ENCODE measurements around the gene TSPAN6.
A peak's percentile ranks its signal among the peaks of the same experiment; 100 is the strongest.

Gene TSPAN6, protein sequence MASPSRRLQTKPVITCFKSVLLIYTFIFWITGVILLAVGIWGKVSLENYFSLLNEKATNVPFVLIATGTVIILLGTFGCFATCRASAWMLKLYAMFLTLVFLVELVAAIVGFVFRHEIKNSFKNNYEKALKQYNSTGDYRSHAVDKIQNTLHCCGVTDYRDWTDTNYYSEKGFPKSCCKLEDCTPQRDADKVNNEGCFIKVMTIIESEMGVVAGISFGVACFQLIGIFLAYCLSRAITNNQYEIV

DNA sequence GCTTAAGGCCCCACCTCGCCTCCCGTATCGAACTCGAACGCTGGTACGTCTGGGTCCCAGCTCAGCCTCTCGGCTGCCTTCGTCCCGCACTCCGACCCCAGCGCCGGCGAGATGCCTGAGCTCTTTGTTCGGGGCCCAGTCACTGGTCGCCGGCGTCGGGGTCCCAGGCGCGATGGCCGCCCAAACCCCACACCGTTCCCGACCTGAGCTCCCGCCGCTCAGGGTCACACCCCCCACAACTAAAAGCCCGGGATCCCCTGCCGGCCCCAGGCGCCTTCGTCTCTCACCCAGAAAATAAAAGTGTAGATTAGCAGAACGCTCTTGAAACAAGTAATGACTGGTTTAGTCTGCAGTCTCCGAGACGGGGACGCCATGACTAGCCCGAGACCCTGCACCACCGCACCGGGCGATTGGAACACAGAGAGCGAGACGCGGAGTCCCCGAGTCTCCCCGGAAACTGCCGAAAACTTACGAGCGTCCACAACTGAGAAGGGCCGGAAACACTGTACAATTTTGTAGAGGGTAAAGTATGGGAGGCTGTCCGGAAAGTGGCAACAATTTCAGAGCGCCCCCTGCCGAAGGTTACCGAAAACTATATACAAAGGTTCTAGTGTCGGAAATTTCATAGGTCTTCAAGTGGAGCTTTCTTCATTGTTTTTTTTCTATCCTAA, at the start of gene TSPAN6:
Gene TSPAN6, minus strand, starts transcription at position 486 of the 671 bp plus-strand sequence. Its CDS starts 112 bp downstream, at position 374.
- peak; percentile 39 to 62 for DNase-seq (ENCODE audit: low read depth in 1 of 2, low spot score in 1 of 2)

DNA sequence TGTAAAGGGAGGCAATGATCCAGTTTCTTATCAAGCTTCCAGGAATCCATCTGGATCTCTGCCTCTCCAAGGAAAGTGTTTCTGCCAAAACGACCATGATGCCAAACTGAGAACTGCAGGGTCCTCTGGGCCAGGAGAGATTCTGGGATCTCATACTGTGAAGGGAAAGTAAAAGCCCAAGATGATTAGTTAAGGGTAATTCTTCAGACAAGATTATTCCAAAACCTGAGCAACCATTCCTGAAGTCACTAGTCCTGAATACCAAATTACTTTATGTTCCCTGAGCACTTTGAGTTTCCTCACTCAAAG, 49.3 kb upstream of the TSPAN6 start:
- DNase-seq (ENCODE audit: low read depth in 1 of 2, low spot score in 1 of 2) = no peak

DNA sequence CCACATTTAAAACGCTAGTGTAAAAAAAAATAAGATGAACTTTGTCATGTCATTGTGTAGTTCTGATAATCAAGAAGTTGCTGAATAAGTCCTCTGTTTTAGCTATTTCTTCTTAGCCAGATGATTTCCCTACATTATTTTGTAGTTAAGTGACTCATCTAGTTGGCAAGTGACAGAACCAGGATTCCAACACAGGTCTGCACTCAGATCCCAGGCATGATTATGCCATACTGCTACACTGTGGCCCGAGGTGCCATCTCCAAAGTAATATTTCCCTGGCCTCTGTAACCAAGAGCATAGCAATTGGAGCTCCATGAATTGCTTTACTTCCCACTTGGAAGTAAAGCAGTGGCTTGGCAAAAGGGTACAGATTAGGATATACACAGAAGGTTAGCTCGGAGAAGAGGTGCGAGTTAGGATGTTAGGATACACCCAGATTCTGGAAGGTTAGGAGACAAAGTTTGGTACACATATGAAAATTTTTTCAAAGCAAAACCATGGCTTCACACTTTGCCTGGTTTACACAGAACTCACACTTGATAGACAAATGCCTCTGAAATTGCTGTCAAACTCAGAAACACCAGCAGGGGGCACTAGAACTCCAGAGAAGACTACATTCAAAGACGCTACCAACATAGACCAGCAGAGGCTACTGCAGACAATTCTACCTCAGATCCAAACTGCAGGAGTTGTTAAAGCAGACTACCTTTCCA, 48.8 kb upstream of the TSPAN6 start:
- DNase-seq (ENCODE audit: low read depth in 1 of 2, low spot score in 1 of 2) = peak in 1 of 2 donors; percentile 20

DNA sequence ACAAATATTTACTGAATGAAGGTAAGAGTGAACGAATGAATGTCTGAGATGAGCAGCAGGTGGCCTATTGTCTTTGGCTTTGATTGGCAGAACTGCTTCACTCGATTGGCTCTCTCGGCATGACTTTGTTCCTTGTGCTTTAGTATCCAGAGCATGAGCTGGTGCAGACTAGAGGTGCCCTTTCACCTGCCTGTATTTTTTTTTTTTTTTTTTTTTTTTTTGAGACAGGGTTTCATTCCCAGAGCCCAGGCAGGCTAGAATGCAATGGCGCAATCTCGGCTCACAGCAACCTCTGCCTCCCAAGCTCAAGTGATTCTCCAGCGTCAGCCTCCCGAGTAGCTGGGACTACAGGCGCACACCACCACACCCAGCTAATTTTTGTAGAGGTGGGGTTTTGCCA, 46.3 kb upstream of the TSPAN6 start:
- no peak for DNase-seq (ENCODE audit: low read depth in 1 of 2, low spot score in 1 of 2)

DNA sequence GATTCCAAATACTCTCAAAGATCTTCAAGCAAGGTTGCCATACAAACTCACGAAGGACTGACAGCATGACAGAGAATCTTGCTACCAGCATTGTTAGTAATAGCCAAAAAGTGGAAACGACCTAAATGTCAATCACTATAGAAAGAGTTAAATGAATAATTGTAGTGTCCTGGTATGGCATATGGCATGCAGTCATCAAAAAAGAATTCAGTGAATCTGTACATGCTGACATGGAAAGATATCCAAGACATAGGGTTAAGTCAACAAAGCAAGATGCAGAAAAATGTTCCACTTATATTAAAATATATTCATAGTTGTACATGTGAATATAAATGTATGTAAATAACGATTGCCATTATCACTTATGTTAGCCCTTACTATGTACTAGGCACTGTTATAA, 45.0 kb upstream of the TSPAN6 start:
- no peak for DNase-seq (ENCODE audit: low read depth in 1 of 2, low spot score in 1 of 2)

DNA sequence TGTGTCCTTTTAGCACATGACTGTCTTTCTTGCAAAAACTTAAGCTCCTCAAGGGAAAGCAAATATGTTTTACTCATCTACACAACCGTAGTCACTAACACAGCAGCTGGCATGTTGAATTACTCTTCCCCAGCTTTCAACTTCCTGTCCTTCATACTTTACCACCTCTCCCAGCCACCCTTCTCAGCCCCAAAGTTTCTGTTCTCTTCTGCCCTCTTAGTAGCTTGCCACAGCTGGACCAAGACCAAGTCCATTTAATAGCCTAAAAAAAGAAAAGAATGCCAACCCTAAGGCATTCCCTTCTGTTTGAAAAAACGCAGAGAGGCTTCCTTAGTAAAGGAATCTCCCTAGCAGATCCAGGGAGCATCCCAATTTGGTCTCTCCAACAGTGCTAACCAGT, 44.1 kb upstream of the TSPAN6 start:
- no peak for DNase-seq (ENCODE audit: low read depth in 1 of 2, low spot score in 1 of 2)

DNA sequence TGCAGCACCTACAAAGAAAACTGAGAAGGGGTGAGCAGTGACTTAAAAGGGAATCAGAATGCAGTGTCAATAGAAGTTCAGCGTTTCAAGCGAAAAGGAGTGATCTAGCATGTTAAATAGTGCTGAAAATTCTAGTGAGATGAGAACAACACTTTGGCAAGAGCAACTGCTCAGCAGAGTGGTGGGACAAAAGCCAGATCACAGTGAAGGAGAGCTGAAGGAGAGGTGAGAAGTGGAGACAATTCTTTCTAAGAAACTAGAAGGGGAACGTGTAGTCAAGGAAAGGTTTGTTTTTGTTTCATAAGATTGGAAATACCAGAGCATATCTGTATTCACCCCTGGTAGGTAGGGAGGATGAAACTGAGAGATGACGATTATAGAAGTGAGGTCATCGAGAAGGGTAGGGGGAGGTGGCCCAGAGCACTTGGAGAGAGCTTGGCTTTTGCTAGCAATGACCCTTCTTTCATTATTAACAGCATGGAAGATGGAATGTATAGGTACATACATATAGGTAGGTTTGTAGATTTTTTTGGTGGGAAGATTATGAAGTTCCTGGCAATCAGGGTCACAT, 41.1 kb upstream of the TSPAN6 start:
- DNase-seq (ENCODE audit: low read depth in 1 of 2, low spot score in 1 of 2) = no peak

DNA sequence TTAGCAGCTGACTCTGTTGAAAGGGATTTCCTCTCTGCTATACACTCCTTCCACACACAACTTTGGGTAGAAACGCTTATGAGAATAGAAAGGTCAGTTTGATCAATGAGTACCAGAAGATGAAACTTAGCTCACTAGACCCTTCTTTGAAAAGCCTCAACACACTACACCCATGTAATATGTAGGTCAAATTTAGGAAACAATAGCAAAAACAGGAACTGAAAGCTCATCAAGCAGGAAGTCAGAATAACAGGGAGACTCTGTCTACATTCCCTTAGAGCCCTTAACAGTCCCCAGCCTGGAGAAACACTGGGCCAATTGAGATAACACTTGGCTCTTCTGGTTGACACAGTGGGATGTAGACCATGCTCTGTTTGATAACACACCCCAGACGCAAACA, 38.1 kb upstream of the TSPAN6 start:
- DNase-seq (ENCODE audit: low read depth in 1 of 2, low spot score in 1 of 2) = no peak

DNA sequence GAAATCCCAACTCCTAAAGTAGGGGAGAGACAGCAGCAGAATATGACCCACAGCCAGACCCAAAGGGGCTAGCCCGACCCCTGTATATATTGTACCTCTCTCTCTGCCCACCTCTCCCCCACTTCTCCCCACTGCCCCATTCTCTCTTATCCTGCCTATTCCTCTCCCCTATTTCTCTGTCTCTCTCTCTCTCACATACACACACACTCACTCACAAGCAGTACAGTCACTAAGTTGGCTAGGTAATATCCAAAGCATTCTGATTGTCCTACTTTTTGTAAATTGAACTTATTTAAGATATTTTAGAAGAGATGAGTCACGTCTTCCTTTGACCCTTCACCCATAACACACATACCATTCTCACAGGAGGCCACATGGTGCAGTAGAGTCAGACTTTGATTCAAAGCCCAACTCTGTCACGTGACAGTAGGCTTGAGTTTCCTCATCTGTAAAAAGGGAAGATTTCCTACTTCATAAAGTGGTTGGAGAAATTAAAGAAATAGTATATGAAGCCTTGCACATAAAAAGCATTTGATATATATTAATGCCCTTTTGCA, 36.9 kb upstream of the TSPAN6 start:
- DNase-seq (ENCODE audit: low read depth in 1 of 2, low spot score in 1 of 2) = no peak

DNA sequence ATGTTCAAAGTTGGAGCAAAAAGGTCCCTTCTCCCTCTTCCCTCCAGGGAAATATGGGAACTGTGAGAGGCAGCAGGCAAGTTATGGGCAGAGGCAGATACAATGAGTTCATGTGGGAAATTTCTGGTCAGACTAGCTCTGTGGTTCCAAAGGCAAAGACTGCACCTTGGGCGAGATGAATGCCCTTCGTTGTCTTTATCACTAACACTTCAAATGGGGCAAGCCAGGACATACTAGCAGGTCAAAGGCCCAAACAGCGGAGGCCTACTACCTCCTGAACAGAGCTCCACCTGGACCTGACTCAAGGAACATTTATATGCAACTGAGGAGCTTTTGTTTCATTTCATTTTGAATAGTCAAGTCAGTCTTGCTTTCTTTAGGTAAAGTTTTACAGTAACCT, 36.4 kb upstream of the TSPAN6 start:
- DNase-seq (ENCODE audit: low read depth in 1 of 2, low spot score in 1 of 2) = no peak

DNA sequence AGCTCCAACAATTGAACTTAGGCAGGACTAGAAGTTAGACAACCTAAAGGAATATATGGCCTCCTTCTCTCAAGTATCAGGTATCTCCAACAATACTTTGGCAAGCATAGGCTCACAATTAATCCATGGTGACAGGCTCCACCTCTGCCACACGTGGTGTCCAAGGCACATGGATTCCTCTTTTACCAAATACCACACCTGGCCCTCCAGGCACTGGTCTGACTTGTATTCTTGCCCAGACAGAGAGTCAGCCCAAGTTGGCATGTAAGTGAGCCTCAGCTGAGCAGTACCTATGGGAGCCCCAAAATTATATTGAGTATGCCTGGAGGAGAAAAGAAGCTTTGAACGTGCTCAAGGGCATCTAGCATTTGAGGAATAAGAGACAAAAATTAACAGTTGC, 27.0 kb upstream of the TSPAN6 start:
- DNase-seq (ENCODE audit: low read depth in 1 of 2, low spot score in 1 of 2) = no peak

DNA sequence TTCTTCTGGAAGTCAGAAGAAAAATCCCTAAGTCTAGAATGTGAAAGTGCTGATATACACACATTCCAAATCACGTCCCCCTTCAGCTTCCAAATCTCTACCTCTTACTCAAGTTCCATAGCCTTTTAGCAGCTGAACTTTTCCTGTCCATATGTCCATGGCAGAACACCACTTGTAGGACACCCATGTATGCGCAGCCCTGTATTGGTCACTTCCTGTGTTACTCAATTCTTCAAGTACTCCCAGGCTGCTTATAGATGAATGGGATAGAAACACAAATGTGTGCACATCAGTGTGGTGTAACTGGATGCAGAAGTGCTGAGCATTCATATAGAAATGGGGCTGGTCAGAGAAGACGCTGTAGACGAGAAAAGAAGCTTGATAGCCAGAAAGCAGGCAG, 26.2 kb upstream of the TSPAN6 start:
- no peak for DNase-seq (ENCODE audit: low read depth in 1 of 2, low spot score in 1 of 2)

DNA sequence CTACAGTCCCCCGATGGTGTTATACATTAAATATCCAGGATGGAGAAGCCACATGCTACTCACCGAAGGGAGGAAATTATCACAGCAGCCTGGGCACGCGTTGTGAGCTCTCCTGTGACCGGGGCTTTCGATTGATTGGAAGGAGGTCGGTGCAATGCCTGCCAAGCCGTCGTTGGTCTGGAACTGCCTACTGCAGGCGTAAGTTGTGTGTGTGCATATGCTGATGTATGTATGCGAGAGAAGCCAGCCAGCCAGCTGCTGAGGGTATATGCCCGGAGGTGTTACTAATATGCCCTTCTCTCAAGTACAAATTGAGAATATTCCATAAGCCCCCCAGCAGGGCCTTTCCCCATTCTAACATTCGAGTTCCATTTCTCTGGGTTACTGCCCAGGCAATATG, 25.6 kb upstream of the TSPAN6 start:
- no peak for DNase-seq (ENCODE audit: low read depth in 1 of 2, low spot score in 1 of 2)

DNA sequence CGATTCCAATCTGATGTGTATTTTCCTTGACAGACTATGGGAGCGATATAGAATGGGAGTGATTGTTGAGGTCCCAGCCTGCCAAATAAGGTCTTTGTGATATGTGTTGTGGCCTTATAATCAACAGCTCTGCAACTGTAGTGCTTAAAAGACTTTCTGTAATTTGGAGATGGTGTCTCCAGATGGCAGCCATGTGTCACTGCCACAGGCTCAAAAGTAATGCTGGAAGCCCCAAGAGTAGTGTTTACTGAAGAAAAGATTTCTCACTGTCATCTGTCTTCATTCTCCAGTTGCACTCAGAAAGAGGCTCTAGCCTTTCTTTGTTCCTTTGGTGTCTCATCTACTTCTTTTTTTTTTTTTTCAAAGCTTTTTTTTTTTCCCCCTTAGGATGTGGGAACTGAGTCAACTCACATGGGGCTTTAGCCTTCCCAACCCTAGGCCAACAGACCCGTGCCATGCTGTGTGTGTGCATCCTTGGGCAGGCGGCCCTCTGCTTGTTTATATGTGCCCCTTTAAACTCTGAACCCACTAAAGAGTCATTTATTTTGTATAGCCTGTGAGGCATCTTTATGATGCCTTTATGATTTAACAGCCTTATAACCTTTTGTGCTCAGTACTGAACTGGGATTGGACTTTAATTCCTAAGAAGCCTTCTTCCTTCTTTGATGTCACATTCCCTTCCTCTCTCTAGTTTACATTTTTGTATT, 23.0 kb upstream of the TSPAN6 start:
- DNase-seq (ENCODE audit: low read depth in 1 of 2, low spot score in 1 of 2) = no peak

DNA sequence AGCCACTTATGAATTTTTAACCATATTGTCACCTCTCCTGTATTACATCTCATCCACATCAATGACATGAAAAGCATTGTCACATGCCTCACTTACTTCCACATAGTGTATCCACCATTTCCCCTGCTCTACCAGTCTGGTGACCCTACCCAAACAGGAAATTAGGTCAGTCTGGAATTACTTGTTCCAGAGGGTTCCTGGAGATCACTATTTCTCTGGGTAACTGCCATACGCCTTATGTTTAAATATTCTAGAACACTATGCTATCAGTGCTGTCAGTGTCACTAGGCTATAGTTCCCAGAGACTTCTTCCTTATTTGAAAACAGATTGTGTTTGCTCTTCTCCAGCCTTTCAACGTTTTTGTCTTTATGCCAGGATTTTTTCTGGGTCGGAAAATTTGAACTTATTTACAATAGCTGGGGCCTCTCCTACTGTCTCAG, 22.4 kb upstream of the TSPAN6 start:
- DNase-seq (ENCODE audit: low read depth in 1 of 2, low spot score in 1 of 2) = no peak

DNA sequence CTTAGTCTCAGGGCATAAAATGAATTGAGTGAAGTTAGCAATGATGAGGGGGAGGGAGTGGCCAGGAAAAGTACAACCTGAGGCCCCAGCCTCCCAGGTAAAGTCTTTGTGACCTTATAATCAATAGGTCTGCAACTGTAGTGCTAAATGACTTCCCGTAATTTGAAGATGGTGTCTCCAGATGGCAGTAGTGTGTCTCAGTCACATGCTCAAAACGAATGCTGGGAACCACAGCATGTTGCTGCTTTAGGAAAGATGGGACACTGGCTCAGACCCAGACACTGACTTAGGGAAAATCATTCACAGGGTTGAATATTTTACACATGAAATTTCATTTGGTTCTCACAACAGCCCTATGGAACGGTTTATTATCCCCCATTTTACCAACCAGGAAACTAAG, 17.7 kb upstream of the TSPAN6 start:
- DNase-seq (ENCODE audit: low read depth in 1 of 2, low spot score in 1 of 2) = no peak

DNA sequence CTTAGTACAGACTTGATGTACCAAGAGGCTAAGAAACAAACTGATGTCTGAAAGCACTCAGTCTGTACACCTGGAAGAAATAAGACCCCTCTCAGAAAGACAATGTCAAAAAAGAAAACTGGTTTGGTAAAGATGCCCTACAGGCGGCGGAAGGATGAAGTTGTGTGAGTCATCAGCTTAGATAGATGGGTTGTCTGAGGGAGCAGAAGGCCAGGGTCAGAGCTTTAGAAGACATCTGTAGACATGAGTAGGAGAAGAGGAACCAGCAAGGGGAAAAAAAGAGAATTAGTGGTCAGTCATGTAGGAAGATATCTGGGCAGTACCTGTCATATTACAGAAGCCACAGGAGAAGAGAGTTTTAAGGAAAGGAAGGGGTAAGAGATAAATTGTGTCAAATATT, 15.7 kb upstream of the TSPAN6 start:
- DNase-seq (ENCODE audit: low read depth in 1 of 2, low spot score in 1 of 2) = no peak

DNA sequence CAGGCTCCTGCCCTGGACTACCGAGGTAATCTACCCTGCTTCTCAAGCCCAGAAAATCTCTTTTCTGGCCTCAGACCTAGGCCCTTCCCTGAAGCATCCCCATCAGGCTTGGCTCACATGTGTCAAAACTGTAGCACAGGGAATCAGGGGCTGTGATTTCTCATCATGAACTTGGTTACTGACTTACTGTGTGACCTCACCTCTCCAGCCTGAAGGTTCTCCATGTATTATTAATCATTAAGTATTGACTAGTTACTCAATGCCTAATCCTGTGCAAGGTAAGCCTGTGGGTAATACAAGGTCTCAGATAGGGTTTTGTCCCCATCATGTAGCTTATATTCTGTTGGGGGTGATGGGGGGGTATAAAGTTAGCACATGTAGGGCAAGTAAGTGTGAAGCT, 14.2 kb upstream of the TSPAN6 start:
- DNase-seq (ENCODE audit: low read depth in 1 of 2, low spot score in 1 of 2) = no peak

DNA sequence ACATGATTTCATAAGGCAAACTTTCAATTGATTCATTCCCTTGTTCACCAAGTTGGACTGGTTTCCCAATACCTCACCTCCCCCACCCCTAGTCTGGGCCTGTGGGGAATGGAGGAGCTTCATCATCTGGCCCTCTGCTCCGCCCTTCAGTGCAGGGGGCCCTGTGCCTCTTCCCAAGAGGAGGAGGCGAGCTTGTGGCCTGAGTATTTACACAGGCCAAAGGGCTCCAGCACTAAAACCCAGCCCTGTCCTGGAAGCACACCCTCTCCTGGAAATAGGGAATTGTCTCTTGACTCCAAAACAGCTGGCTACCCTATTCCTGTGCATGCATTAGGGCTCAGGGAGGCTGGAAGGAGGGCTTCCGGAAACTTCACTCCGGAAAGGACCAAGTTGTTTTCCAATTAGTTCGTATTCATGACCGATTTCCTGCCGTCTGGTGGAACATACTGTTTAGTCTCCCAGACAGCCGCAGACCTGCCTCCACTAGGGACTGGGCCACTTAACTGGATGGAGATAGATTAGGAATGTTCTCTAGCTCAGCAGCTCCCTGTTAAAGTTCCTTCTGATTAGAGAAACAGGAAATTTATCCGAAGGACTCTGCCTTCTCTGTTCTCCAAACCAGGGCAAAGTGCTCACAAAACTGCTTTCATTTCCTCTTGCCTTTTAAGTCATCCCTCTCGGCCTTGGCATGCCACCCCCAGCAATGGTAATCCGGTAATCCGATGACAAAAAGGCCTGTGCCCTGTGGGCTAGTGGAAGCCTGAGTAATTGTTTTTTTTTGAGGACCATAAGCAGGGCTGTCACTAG, 13.1 kb upstream of the TSPAN6 start:
- DNase-seq (ENCODE audit: low read depth in 1 of 2, low spot score in 1 of 2) = no peak

Measured in stimulated activated CD4-positive, alpha-beta T cell treated with anti-CD3 and anti-CD28 coated beads, Interleukin-15, amount 100 ng/mL, for 1 hour (primary cell).